Activated CD4-positive, alpha-beta T cell treated with anti-CD3 and anti-CD28 coated beads for 36 hours (primary cell): ENCODE results near the gene COL23A1. TPM values are rescaled to one million over a fixed set of nuclear protein-coding genes. Genes with fewer than 3 reads are reported as not detected.

Source experiments
- ATAC-seq: fragments of 200-7000 bp; cut with Tn5 transposase; one replicate; pipeline ENCODE4 v1.10.0; 2021; ENCODE audit warnings: mild to moderate bottlenecking, moderate library complexity
- CTCF ChIA-PET: fragments of 350-600 bp; sonication (Branson Sonifier 250); formaldehyde crosslinking; loops from one replicate; lab custom pipeline; 2021; ENCODE audit warnings: antibody characterized with exemption; lab: Charles Lee
- POLR2A ChIA-PET: fragments of 350-600 bp; sonication (Branson Sonifier 250); formaldehyde crosslinking; loops from one replicate; lab custom pipeline; 2021; ENCODE audit warnings: antibody characterized with exemption, inconsistent platforms; lab: Charles Lee
- DNase-seq: peaks from one replicate; pipeline ENCODE4 v3.0.0-alpha.2; 2020
- H3K27ac Mint-ChIP-seq: one replicate; pipeline ENCODE4 v1.8.0; 2021; ENCODE audit warnings: mixed read lengths
- H3K27me3 Mint-ChIP-seq: one replicate; pipeline ENCODE4 v1.8.0; 2021; ENCODE audit warnings: mixed read lengths
- H3K36me3 Mint-ChIP-seq: one replicate; pipeline ENCODE4 v1.8.0; 2021; ENCODE audit warnings: low read depth, mixed read lengths
- H3K4me1 Mint-ChIP-seq: one replicate; pipeline ENCODE4 v1.8.0; 2021; ENCODE audit warnings: mixed read lengths
- H3K4me3 Mint-ChIP-seq: one replicate; pipeline ENCODE4 v1.8.0; 2021; ENCODE audit warnings: mild to moderate bottlenecking, moderate library complexity, mixed read lengths
- H3K9me3 Mint-ChIP-seq: one replicate; pipeline ENCODE4 v1.8.0; 2021; ENCODE audit warnings: low read depth, mixed read lengths
- intact Hi-C, 2 experiments: fragments of 100-400 bp; cut with DNase I in 1 of 2; cut with micrococcal nuclease in 1 of 2; formaldehyde crosslinking; loops; one replicate each; pipeline versions ENCODE4 v1.14.2 to v1.15.1; 2022 to 2024; cut with DNase I, micrococcal nuclease
- total RNA-seq, 2 experiments: library from RNA; stranded (reverse); gene quantifications; one replicate each; pipeline ENCODE4 v1.2.3, GENCODE V29; 2021

Gene COL23A1
- total RNA-seq, 2 experiments from 2014 or later: not detected

DNA sequence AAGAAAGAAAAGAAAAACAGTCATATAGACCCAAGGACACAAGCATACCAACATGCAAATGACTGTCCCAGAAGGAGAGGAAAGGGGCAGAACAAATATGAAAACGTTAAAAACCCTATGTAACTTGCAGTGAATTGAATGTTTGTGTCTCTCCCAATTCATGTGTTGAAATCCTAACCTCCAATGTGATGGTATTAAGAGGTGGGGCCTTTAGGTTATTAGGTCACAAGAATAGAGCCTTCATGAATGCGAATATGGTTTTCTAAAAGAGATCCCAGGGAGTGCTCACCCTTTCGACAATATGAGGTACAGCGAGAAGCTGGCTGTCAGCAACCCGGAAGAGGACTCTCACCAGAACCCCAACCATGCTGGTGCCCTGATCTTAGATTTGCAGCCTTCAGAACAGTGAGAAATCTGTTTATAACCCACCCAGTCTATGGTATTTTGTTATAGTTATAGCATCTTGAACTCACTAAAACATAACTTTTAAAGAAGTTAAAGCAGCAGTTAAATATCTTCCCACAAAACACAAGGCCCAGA is 371.9 kb downstream of the COL23A1 start:
- Mint-ChIP-seq H3K9me3 (no peaks in the 10 kb centered on the region), H3K27ac (no peak overlapping the region), H3K4me3 (no peak overlapping the region), H3K4me1 (peaks cover 13% of the 10 kb centered on the region), H3K36me3 (peaks cover 49% of the 10 kb centered on the region), H3K27me3 (no peaks in the 10 kb centered on the region)
- ChIA-PET POLR2A (no interaction called here), CTCF (interaction anchor here (0.7 kb wide), 1 partner anchor 33 kb away, joined by 4 read pairs; no protein-coding TSS in a partner anchor)
- ATAC-seq: no peak
- no peak for DNase-seq
- intact Hi-C loops: no loop called here

DNA sequence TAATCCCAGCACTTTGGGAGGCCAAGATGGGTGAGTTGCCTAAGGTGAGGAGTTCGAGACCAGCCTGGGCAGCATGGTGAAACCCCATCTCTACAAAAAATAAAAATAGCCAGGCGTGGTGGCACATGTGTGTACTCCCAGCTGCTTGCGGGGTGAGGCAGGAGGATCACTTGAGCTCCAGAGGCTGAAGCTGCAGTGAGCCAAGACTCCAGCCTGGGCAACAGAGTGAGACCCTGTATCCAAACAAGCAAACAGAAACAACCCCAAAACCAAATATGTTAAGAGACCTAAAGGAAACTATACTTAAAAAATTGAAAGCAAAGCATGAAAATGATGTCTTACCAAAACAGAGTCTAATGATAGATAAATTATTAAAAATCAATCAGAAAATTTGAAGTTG is 373.4 kb downstream of the COL23A1 start:
- peaks cover 51% of the 10 kb centered on the region for H3K36me3 Mint-ChIP-seq
- H3K9me3 Mint-ChIP-seq: no peaks in the 10 kb centered on the region
- no peak overlapping the region for H3K4me3 Mint-ChIP-seq
- DNase-seq (no peak), ATAC-seq (no peak)
- ChIA-PET POLR2A (interaction anchor here (0.7 to 1.9 kb wide), 4 partner anchors 9 to 260 kb away, joined by 3 to 5 read pairs (median 5); partner anchors contain the start of gene HNRNPAB), CTCF (interaction anchor here (1.0 to 1.6 kb wide), 2 partner anchors 10 to 14 kb away, joined by 3 to 9 read pairs; no protein-coding TSS in a partner anchor)
- no peak overlapping the region for H3K27ac Mint-ChIP-seq
- no peaks in the 10 kb centered on the region for H3K27me3 Mint-ChIP-seq
- H3K4me1 Mint-ChIP-seq: peaks cover 12% of the 10 kb centered on the region
- intact Hi-C loops: no loop called here

DNA sequence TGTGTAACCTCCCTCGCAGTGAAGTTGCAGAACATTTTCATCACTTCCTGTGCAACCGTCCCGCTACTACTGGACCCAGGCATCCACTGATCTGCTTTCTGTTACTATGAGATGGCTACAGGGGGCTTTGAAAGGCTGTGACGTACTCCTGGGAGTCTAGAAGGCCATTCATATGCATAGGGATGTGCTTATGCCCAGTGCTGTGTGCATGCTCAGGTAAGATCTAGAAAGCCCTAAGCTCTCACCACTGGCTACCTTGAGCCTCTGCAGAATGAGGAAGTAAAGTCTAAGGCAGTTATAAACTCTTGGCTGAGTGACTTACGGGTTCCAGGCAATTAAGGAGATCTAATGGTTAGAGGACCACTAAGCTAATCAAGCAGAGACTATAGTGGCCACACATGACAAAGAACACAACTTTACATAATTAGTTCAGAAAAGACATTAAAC is 374.1 kb downstream of the COL23A1 start:
- intact Hi-C loops: no loop called here
- ATAC-seq (no peak), DNase-seq (no peak)
- no peaks in the 10 kb centered on the region for H3K27me3 Mint-ChIP-seq
- H3K27ac Mint-ChIP-seq: peak overlapping the region; percentile 64
- H3K4me3 Mint-ChIP-seq: no peak overlapping the region
- H3K36me3 Mint-ChIP-seq: peaks cover 51% of the 10 kb centered on the region
- peaks cover 5% of the 10 kb centered on the region for H3K4me1 Mint-ChIP-seq
- POLR2A ChIA-PET: interaction anchor here (0.6 to 1.9 kb wide), 5 partner anchors 9 to 20 kb away, joined by 3 to 5 read pairs (median 5); partner anchors contain the start of gene HNRNPAB
- CTCF ChIA-PET: interaction anchor here (0.6 to 1.6 kb wide), 3 partner anchors 10 to 205 kb away, joined by 3 to 9 read pairs (median 3); no protein-coding TSS in a partner anchor
- H3K9me3 Mint-ChIP-seq: no peaks in the 10 kb centered on the region

DNA sequence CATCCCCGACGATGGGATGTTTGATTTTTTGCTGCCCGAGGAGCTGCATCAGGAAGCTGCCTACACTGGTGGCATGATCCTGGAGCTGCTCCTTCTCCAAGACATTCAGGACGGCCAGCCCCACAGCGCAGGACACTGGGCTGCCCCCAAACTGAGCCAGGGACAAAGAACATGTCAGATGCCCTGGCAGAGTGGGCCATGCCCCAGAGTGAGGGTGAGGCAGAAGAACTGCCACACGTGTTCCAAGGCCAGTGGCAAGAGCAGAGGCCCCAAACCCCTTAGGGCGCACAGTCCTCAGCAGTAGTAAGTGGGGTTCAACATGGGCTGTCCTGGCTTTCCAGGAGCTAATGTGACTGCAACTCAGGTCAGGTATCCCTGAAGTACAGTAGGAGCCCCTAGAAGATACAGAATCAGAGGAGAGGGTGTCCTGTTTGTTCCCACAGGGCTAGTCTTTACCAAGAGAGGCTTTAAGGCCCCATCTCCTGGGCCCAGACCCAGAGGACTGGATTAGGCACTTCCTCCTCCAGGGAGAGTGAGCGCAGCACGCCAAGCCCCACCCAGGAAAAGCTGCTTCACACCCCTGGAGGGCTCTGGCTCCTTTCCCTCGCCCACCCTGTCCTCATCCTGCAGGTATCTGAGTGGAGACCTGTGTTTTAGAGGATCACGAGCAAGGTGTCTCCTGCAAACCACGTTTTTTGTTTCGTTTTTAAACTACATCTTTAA is 374.8 kb downstream of the COL23A1 start:
- DNase-seq (no peak), ATAC-seq (no peak)
- intact Hi-C loops: no loop called here
- H3K27me3 Mint-ChIP-seq: no peaks in the 10 kb centered on the region
- POLR2A ChIA-PET: interaction anchor here (0.6 to 2.2 kb wide), 6 partner anchors 8 to 19 kb away, joined by 3 to 14 read pairs (median 5); partner anchors contain the start of gene HNRNPAB
- no peak overlapping the region for H3K4me3 Mint-ChIP-seq
- H3K36me3 Mint-ChIP-seq: peaks cover 52% of the 10 kb centered on the region
- no peak overlapping the region for H3K27ac Mint-ChIP-seq
- CTCF ChIA-PET: interaction anchor here (0.7 to 1.6 kb wide), 2 partner anchors 9 to 204 kb away, joined by 3 to 9 read pairs; no protein-coding TSS in a partner anchor
- H3K9me3 Mint-ChIP-seq: no peaks in the 10 kb centered on the region
- no peaks in the 10 kb centered on the region for H3K4me1 Mint-ChIP-seq

DNA sequence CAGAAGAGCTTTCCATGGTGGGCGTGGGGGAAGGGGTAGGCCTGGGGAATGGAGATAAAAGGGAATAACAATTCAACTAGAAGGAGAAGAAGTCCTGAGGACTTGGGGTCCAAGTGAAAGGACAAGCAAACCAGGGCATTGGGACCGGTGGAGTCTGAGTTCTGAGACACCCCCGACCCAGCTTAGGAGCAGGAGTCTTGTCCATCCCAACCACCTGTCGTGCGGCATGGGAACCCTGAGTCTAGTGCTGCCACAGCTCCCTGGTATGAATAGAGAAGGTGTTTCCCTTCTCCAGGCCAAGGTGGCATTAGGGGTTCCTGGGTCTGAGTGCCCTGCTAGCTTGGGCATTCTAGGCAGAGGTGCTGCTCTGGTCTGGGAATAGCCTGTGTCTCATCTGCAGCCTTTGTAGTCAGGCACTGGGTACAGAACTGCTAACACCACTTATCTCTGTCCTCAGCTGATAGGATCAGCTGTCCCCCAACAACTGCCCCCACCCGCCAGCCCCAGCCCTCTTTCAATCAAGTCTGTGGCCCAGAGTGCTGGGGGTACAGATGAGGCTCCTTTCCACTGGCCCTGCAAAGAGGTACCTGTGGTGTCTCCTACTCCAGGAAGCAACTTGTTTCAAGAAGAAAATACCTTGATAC is 375.9 kb downstream of the COL23A1 start:
- Mint-ChIP-seq H3K4me1 (peaks cover 3% of the 10 kb centered on the region), H3K27ac (peak overlapping the region; percentile 21), H3K36me3 (peaks cover 58% of the 10 kb centered on the region), H3K27me3 (no peaks in the 10 kb centered on the region), H3K9me3 (no peaks in the 10 kb centered on the region), H3K4me3 (no peak overlapping the region)
- DNase-seq: no peak
- intact Hi-C loops: no loop called here
- POLR2A ChIA-PET: interaction anchor here (0.6 to 2.2 kb wide), 3 partner anchors 10 to 91 kb away, joined by 4 to 14 read pairs (median 6); partner anchors contain the start of gene HNRNPAB
- CTCF ChIA-PET: no interaction called here
- ATAC-seq: no peak

DNA sequence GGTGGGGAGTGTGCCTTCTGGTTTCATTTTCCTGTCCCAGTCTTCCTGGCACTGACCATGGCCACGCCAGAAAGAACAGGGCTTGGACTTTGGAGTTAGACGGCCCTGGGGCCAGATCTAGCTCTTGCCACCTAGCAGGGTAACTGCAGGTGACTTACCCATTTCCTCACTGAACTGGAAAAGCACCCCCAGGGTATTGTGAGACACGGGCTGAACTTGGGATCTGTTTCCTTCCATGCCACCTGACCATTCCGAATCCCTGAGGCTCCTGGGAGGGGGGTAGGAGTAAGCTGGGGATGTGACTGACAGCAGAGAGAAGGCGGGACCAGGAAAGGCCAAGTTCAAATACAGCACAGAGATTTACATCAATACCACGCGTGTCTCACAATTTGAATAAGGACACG is 376.4 kb downstream of the COL23A1 start:
- H3K36me3 Mint-ChIP-seq: peaks cover 59% of the 10 kb centered on the region

DNA sequence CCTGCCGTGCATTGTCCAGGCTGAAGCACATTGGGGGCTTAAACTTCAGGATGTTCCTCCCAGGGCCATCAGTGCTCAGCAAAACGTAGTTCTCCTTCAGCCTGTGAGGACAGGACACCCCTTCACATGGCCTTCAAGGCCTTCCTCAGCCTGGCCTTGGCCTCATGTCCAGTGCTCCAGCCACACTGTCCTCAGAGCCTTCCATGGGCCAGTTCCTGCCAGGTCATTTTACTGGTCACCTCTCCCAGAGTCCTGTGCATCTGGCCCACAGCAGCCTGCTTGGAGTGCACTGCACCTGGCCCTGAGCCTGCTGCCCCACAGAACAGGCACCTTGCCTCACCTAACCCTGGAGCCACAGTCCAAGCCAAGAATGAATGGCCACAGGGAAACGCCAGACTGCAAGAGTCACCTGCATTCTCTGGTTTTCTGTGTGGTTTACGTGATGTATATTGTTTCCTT is 377.2 kb downstream of the COL23A1 start:
- CTCF ChIA-PET: no interaction called here
- H3K27me3 Mint-ChIP-seq: no peaks in the 10 kb centered on the region
- no peak overlapping the region for H3K27ac Mint-ChIP-seq
- POLR2A ChIA-PET: interaction anchor here (0.5 to 1.4 kb wide), 5 partner anchors 9 to 1388 kb away, joined by 3 to 6 read pairs (median 3); partner anchors contain the start of genes HNRNPAB and NHP2
- H3K36me3 Mint-ChIP-seq: peaks cover 61% of the 10 kb centered on the region
- DNase-seq: no peak
- no peaks in the 10 kb centered on the region for H3K9me3 Mint-ChIP-seq
- H3K4me3 Mint-ChIP-seq: no peak overlapping the region
- no peak for ATAC-seq
- intact Hi-C loops: no loop called here
- peaks cover 7% of the 10 kb centered on the region for H3K4me1 Mint-ChIP-seq

More for the DNA sequence above, 376.4 kb downstream of the COL23A1 start:
- H3K4me3 Mint-ChIP-seq: no peak overlapping the region
- H3K4me1 Mint-ChIP-seq: peaks cover 3% of the 10 kb centered on the region
- no peaks in the 10 kb centered on the region for H3K9me3 Mint-ChIP-seq
- no peak for DNase-seq
- POLR2A ChIA-PET: interaction anchor here (0.5 to 2.2 kb wide), 6 partner anchors 9 to 1389 kb away, joined by 3 to 14 read pairs (median 3); partner anchors contain the start of genes HNRNPAB and NHP2
- H3K27ac Mint-ChIP-seq: peak overlapping the region; percentile 21
- ATAC-seq: no peak
- intact Hi-C loops: no loop called here
- H3K27me3 Mint-ChIP-seq: no peaks in the 10 kb centered on the region
- CTCF ChIA-PET: no interaction called here

DNA sequence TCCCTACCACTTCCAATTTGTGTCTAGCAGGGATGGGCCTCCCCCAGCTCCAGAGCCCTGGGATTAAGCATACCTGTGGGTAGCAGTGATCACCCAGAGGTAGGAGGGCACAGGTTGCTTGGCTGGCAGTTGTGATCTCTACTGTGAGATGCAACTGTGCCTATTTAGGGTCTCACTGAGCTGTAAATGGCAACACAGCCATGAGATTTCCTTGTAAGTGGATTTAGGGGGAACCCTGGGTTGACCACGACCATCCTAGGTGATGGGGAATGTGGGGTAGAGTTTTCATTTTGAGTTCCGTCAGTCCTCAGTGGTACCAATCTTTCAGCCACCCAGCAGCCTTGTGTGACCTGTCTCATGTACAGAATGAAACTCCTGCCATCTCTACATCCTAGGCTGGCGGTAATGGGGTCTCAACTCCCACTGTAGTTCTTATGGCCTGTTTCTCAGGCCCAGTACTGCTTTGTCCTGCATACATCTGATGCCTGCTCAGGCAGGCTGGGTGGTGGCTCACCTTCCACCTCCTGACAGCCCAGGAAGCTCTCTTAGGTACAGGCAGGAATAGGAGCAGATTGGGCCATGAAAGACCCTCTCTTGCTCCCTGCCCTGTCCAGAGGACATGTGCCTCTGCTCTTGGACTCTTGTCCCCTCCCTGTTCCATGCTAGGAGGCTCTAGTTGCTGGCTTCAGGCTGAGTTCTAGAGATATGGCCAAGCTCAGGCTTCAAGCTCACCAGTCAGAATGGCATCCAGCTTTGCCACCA is 377.8 kb downstream of the COL23A1 start:
- H3K36me3 Mint-ChIP-seq: peaks cover 67% of the 10 kb centered on the region
- ATAC-seq: no peak
- ChIA-PET CTCF (no interaction called here), POLR2A (interaction anchor here (0.6 to 1.4 kb wide), 2 partner anchors 8 to 264 kb away, joined by 4 to 5 read pairs; partner anchors contain the start of gene HNRNPAB)
- DNase-seq: no peak
- H3K4me1 Mint-ChIP-seq: peaks cover 13% of the 10 kb centered on the region
- H3K27ac Mint-ChIP-seq: peak overlapping the region; percentile 19
- intact Hi-C loops: no loop called here
- H3K9me3 Mint-ChIP-seq: no peaks in the 10 kb centered on the region
- H3K27me3 Mint-ChIP-seq: no peaks in the 10 kb centered on the region
- H3K4me3 Mint-ChIP-seq: no peak overlapping the region

DNA sequence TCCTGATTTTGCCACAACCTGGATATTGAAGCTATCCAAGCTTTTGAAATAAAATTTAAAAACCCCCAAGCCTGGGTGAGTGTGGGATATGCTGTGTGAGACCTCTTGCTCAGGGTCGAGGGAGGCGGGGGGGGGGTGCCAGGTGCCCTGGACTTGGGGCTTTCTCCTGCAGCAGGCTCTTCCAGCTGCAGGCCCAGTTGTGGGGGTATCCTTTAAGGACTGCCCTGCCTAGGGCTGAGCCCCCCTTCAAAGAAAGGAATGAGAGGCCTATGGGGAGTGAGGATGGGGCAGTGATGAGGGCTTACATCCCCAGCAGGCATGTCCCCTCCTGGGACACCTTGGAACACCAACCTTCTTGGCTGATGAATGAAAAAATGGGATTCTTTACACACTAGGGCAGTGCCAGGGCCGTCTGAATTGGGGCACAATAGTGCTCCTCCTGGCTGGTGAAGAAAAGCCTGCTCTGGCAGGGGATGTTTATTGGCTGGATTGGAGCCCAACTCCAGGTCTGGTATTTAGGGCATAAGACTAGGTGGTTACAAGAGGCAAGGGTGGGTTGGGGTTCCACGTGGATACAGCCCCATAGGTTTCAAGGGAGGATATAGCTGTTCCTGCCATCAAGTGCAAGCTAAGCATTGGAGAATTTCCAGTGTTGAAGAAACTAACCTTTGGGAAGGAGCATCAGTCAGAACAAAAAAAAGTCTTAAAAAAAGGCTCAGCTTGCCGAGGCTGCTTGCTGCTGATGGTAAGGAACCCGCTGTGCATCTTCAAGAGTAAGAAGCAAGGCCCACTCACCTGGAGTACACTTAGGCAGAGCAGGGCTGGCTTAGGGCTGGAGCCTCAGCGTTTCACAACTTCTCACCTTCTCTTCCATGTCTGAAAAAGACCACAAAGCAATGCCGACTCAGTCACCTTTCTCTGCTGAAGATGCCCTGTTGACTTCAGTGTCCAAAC is 378.8 kb downstream of the COL23A1 start:
- Mint-ChIP-seq H3K9me3 (no peaks in the 10 kb centered on the region), H3K27me3 (no peaks in the 10 kb centered on the region), H3K4me3 (no peak overlapping the region), H3K27ac (peak overlapping the region; percentile 19), H3K4me1 (peaks cover 23% of the 10 kb centered on the region), H3K36me3 (peaks cover 72% of the 10 kb centered on the region)
- CTCF ChIA-PET: no interaction called here
- no peak for DNase-seq
- ATAC-seq: no peak
- POLR2A ChIA-PET: interaction anchor here (0.6 to 1.0 kb wide), 3 partner anchors 19 to 263 kb away, joined by 3 to 4 read pairs (median 3); no protein-coding TSS in a partner anchor
- intact Hi-C loops: no loop called here

DNA sequence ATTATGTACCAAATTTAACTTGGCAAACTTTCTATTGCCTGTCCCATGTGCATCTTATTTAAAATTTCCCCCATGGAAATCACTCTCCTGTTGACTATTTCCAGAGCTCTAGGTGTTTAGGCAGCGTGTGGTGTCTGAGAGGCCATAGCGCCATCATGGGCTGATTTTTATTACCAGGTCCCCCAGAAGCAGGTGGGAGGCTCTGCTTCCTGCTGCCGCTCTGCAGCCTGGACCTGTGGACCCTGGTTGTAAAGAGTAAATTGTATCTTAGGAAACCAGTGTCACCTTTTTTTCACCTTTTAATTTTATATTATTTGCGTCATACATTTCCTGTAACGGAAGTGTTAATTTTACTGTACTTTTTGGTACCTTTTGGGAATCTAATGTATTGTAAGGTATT is 379.5 kb downstream of the COL23A1 start:
- intact Hi-C loops: no loop called here
- Mint-ChIP-seq H3K27ac (no peak overlapping the region), H3K9me3 (no peaks in the 10 kb centered on the region), H3K4me1 (peaks cover 30% of the 10 kb centered on the region), H3K27me3 (no peaks in the 10 kb centered on the region), H3K36me3 (peaks cover 75% of the 10 kb centered on the region), H3K4me3 (no peak overlapping the region)
- ChIA-PET CTCF (no interaction called here), POLR2A (interaction anchor here (0.8 kb wide), 1 partner anchor 20 kb away, joined by 3 read pairs; no protein-coding TSS in a partner anchor)
- ATAC-seq (no peak), DNase-seq (no peak)
